ENCODE measurements around the gene KDM3B.
A peak's percentile ranks its signal among the peaks of the same experiment; 100 is the strongest.
"Not testable (repeated sequence)": the region's sequence is repeated elsewhere in the genome, so short reads cannot be mapped to it uniquely, and the experiment has no call there.

Gene KDM3B

GRCh38 chr5:138468133-138468965 lies 115.9 kb downstream of the KDM3B start:
- no peak for TF ChIP-seq CTCF (IDR thresholded peaks at IDR 0.05; ENCODE audit: control insufficient read depth, insufficient read depth, low read depth, low read length, missing control alignments)
- DNase-seq (ENCODE audit: low read depth): peak; percentile 35
- no peak overlapping the region for H3K4me3 ChIP-seq (ENCODE audit: control insufficient read depth, low read depth, low read length)

GRCh38 chr5:138468966-138469539 lies 116.6 kb downstream of the KDM3B start:
- no peak for TF ChIP-seq CTCF (IDR thresholded peaks at IDR 0.05; ENCODE audit: control insufficient read depth, insufficient read depth, low read depth, low read length, missing control alignments)
- no peak overlapping the region for H3K4me3 ChIP-seq (ENCODE audit: control insufficient read depth, low read depth, low read length)
- DNase-seq (ENCODE audit: low read depth): peak; percentile 64

- DNase-seq (ENCODE audit: low read depth): peak; percentile 71
Measured at GRCh38 chr5:138469540-138470321, 117.2 kb downstream of the KDM3B start.

GRCh38 chr5:138470322-138471051 lies 118.0 kb downstream of the KDM3B start:
- DNase-seq (ENCODE audit: low read depth): no peak
- H3K4me3 ChIP-seq (ENCODE audit: control insufficient read depth, low read depth, low read length): no peak overlapping the region
- no peak for TF ChIP-seq CTCF (IDR thresholded peaks at IDR 0.05; ENCODE audit: control insufficient read depth, insufficient read depth, low read depth, low read length, missing control alignments)

More at GRCh38 chr5:138469540-138470321, 117.2 kb downstream of the KDM3B start:
- no peak overlapping the region for H3K4me3 ChIP-seq (ENCODE audit: control insufficient read depth, low read depth, low read length)
- no peak for TF ChIP-seq CTCF (IDR thresholded peaks at IDR 0.05; ENCODE audit: control insufficient read depth, insufficient read depth, low read depth, low read length, missing control alignments)

GRCh38 chr5:138471052-138471361 lies 118.5 kb downstream of the KDM3B start:
- TF ChIP-seq CTCF (IDR thresholded peaks at IDR 0.05; ENCODE audit: control insufficient read depth, insufficient read depth, low read depth, low read length, missing control alignments): no peak
- no peak overlapping the region for H3K4me3 ChIP-seq (ENCODE audit: control insufficient read depth, low read depth, low read length)
- DNase-seq (ENCODE audit: low read depth): no peak

- no peak for DNase-seq (ENCODE audit: low read depth)
Measured at GRCh38 chr5:138472353-138472752, 119.9 kb downstream of the KDM3B start.

GRCh38 chr5:138473151-138473550 lies 120.7 kb downstream of the KDM3B start:
- H3K4me3 ChIP-seq (ENCODE audit: control insufficient read depth, low read depth, low read length); DNase-seq (ENCODE audit: low read depth): not testable (repeated sequence)

More at GRCh38 chr5:138472353-138472752, 119.9 kb downstream of the KDM3B start:
- TF ChIP-seq CTCF (IDR thresholded peaks at IDR 0.05; ENCODE audit: control insufficient read depth, insufficient read depth, low read depth, low read length, missing control alignments): no peak
- no peak overlapping the region for H3K4me3 ChIP-seq (ENCODE audit: control insufficient read depth, low read depth, low read length)
